Stomach smooth muscle (tissue), 2 donors: ENCODE data around the gene LAMC3.

Experiments used
- H3K27ac ChIP-seq: one replicate; pipeline ENCODE4 v1.7.0; 2013; ENCODE audit warnings: mild to moderate bottlenecking, low read length, inconsistent platforms
- H3K27me3 ChIP-seq, 2 donors: one replicate each; pipeline ENCODE4 v1.7.0; 2013; ENCODE audit warnings: low read length in 2 of 2; ENCODE audit not compliant: insufficient read depth in 2 of 2, control insufficient read depth in 1 of 2
- H3K36me3 ChIP-seq, 2 donors: one replicate each; pipeline ENCODE4 v1.7.0; 2013; ENCODE audit warnings: low read length in 2 of 2; ENCODE audit not compliant: control insufficient read depth in 2 of 2, insufficient read depth in 2 of 2
- H3K4me1 ChIP-seq: one replicate; pipeline ENCODE4 v1.7.0; 2013; ENCODE audit warnings: low read length; ENCODE audit not compliant: control insufficient read depth, insufficient read depth
- H3K4me3 ChIP-seq, 2 donors: one replicate each; pipeline ENCODE4 v1.7.0; 2013; ENCODE audit warnings: low read length in 2 of 2
- H3K9ac ChIP-seq, 2 donors: one replicate each; pipeline ENCODE4 v1.7.0; 2013; ENCODE audit warnings: low read length in 2 of 2, mild to moderate bottlenecking in 1 of 2
- H3K9me3 ChIP-seq, 2 donors: one replicate each; pipeline ENCODE4 v1.7.0; 2013; ENCODE audit warnings: low read length in 2 of 2; ENCODE audit not compliant: control insufficient read depth in 2 of 2
- donor health status: healthy.
- donor health status: Pancreatic carcinoma.

Gene LAMC3

GRCh38 chr9:131024978-131025868, 16.2 kb downstream of the LAMC3 start:
- Histone ChIP-seq H3K4me3 (no peak overlapping the region), H3K4me1 (no peaks in the 10 kb centered on the region), H3K27me3 (peaks cover 0 to 11% of the 10 kb centered on the region in 2 donors), H3K36me3 (no peaks in the 10 kb centered on the region), H3K9me3 (peaks cover 0 to 6% of the 10 kb centered on the region in 2 donors), H3K9ac (no peak overlapping the region), H3K27ac (no peak overlapping the region)

DNA sequence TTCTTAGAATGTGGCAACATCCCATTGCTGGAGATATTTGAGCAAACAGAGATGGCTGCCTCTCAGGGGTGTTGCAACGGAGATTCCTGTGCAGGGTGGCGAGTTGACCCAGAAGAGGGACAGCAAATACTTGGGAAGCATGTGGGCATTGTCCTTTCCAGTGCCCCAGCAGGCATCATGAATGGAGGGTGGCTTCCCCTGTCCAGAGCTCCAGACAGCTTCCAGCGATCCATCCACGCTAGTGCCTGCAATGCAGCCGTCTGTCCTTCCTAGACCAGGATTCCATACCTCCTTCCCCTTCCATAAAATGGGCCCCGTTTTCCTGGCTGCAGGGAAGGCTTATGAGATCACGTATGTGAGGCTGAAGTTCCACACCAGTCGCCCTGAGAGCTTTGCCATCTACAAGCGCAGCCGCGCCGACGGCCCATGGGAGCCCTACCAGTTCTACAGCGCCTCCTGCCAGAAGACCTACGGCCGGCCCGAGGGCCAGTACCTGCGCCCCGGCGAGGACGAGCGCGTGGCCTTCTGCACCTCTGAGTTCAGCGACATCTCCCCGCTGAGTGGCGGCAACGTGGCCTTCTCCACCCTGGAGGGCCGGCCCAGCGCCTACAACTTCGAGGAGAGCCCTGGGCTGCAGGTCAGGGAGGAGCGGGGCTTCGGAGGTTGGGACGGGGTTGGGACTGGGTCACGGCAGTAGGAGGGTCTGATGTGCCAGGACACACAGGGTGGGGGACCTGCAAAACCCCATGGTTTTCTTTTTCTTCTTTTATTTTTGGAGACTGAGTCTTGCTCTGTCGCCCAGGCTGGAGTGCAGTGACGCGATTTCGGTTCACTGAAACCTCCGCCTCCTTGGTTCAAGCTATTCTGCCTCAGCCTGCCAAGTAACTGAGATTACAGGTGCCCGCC, 17.2 kb downstream of the LAMC3 start:
- Histone ChIP-seq H3K27me3 (peaks cover 0 to 7% of the 10 kb centered on the region in 2 donors), H3K27ac (no peak overlapping the region), H3K9me3 (no peaks in the 10 kb centered on the region), H3K9ac (no peak overlapping the region), H3K4me3 (no peak overlapping the region), H3K36me3 (no peaks in the 10 kb centered on the region), H3K4me1 (no peaks in the 10 kb centered on the region)

GRCh38 chr9:131027048-131027871, 18.3 kb downstream of the LAMC3 start:
- Histone ChIP-seq H3K4me1 (no peaks in the 10 kb centered on the region), H3K4me3 (no peak overlapping the region), H3K36me3 (no peaks in the 10 kb centered on the region), H3K27ac (no peak overlapping the region), H3K27me3 (peaks cover 0 to 7% of the 10 kb centered on the region in 2 donors), H3K9ac (no peak overlapping the region), H3K9me3 (no peaks in the 10 kb centered on the region)

GRCh38 chr9:131027872-131028179, 18.9 kb downstream of the LAMC3 start:
- Histone ChIP-seq H3K4me1 (no peaks in the 10 kb centered on the region), H3K36me3 (no peaks in the 10 kb centered on the region), H3K27me3 (peaks cover 0 to 8% of the 10 kb centered on the region in 2 donors), H3K9ac (no peak overlapping the region), H3K9me3 (no peaks in the 10 kb centered on the region), H3K27ac (no peak overlapping the region), H3K4me3 (no peak overlapping the region)

- H3K36me3 ChIP-seq: no peaks in the 10 kb centered on the region
- H3K4me1 ChIP-seq: no peaks in the 10 kb centered on the region
- peaks cover 0 to 9% of the 10 kb centered on the region in 2 donors for H3K27me3 ChIP-seq
- H3K9me3 ChIP-seq: no peaks in the 10 kb centered on the region
- H3K9ac ChIP-seq: no peak overlapping the region
- no peak overlapping the region for H3K27ac ChIP-seq
- H3K4me3 ChIP-seq: no peak overlapping the region
Measured at GRCh38 chr9:131028221-131028884, 19.4 kb downstream of the LAMC3 start.

GRCh38 chr9:131028931-131029573, 20.1 kb downstream of the LAMC3 start:
- Histone ChIP-seq H3K9ac (no peak overlapping the region), H3K4me1 (no peaks in the 10 kb centered on the region), H3K4me3 (no peak overlapping the region), H3K27me3 (peaks cover 0 to 9% of the 10 kb centered on the region in 2 donors), H3K9me3 (no peaks in the 10 kb centered on the region), H3K36me3 (no peaks in the 10 kb centered on the region), H3K27ac (no peak overlapping the region)

DNA sequence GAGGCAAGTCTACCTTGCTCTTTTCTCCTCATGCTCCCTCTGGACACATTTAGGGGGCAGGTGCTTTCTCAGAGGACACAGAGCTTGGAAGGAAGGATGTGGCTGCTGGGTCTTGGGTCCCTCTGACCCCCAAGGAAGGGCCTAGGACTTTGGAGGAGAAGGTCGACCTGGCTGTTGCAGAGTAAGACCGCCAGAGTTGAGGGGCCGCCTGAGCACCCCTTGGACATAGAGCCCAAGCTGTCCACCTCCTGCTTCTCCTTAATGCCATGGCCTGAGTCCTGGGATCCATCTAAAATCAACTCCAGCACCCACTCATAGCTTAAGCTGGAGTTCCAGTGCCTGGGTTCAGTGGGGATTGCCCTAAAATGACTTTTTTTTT, 20.6 kb downstream of the LAMC3 start:
- Histone ChIP-seq H3K9me3 (no peaks in the 10 kb centered on the region), H3K9ac (no peak overlapping the region), H3K4me1 (no peaks in the 10 kb centered on the region), H3K27me3 (peaks cover 0 to 11% of the 10 kb centered on the region in 2 donors), H3K36me3 (no peaks in the 10 kb centered on the region), H3K27ac (no peak overlapping the region), H3K4me3 (no peak overlapping the region)

- Histone ChIP-seq H3K36me3 (no peaks in the 10 kb centered on the region), H3K9me3 (no peaks in the 10 kb centered on the region), H3K9ac (no peak overlapping the region), H3K4me1 (no peaks in the 10 kb centered on the region), H3K27ac (no peak overlapping the region), H3K27me3 (peaks cover 0 to 6% of the 10 kb centered on the region in 2 donors), H3K4me3 (no peak overlapping the region)
Measured at GRCh38 chr9:131030239-131031004, 21.4 kb downstream of the LAMC3 start.

DNA sequence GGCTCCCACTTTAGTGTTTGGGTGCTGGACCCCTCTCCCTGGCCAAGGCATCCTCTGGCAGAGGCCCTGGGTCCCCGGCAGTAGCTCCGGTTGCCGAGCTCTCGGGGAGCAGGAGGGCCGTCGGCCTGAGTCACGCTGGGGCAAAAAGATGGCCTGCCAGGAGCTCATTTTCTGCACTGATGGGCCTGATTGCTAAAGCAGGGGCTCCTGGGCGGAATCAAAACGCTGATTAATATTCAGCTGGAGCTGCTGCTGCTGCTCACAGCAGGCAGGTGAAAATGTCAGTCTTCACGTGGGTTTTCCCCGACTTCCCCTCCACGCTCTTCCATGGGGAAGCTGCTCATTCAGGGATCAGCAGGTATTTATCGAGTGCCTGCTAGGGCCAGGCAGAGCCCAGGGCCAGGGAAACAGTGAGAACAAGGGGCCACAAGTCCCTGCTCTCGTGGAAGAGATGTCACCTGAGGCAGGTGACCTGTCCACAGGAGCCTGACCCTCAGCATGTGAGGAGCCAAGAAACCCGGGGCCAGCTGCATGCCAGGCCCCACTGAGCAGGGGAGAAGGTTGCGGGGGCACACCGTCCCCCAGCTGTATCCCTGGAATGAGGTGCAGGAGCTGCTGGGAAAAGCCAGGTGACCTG, 22.1 kb downstream of the LAMC3 start:
- Histone ChIP-seq H3K36me3 (no peaks in the 10 kb centered on the region), H3K4me1 (no peaks in the 10 kb centered on the region), H3K27ac (no peak overlapping the region), H3K4me3 (no peak overlapping the region), H3K27me3 (peaks cover 0 to 6% of the 10 kb centered on the region in 2 donors), H3K9me3 (no peaks in the 10 kb centered on the region), H3K9ac (no peak overlapping the region)
